Stimulated activated CD8-positive, alpha-beta memory T cell treated with anti-CD3 and anti-CD28 coated beads, Interleukin-15, amount 100 ng/mL, for 48 hours (primary cell): ENCODE measurements around the gene HEG1.
A peak's percentile ranks its signal among the peaks of the same experiment; 100 is the strongest.

Experiments
- DNase-seq, 2 donors: peaks; one replicate each; pipeline ENCODE4 v3.0.0-alpha.2; 2020; ENCODE audit warnings: low read depth in 2 of 2

Gene HEG1

DNA sequence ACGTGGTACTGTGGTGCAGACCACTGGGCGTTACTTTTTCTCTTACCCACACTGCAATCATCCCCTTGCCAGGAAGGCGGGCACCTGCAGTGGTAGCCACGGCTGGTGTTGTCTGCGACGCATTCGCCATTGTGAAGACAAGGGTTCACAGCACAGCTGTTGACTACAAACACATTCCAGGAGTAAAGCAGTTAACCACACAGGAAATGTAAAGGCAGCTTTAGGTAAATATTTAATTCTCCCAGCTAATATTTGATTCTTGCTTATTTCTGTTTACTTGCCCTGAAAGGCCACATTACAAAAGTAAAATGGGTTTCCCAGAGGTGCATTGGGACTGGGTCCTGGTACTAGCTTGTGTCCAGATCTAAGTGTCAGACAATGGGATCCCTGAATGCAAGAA is 45.4 kb downstream of the HEG1 start:
- DNase-seq: no peak

DNA sequence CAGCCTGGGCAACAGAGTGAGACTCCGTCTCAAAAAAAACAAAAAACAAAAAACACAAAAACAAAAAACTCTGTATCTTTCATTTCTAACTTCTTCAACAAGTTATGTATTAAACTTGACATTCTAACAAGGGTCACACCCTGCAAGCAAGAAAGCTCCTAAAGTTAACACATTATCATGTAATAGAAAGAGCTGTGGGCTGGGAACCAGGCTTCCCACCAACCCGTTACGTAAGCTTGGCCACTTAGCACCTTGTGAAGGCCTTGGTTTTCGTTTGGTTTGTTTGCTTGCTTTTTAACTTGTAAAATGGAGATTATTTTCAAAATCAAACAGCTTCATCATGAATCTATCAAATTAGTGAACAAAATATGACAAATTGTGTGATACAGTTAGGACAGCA is 47.0 kb downstream of the HEG1 start:
- DNase-seq: no peak

- no peak for DNase-seq
Observed at GRCh38 chr3:125006291-125006731, 49.5 kb downstream of the HEG1 start.

- DNase-seq: no peak
Observed at GRCh38 chr3:125005676-125006075, 50.1 kb downstream of the HEG1 start.

GRCh38 chr3:125005222-125005621 is 50.6 kb downstream of the HEG1 start:
- no peak for DNase-seq

DNA sequence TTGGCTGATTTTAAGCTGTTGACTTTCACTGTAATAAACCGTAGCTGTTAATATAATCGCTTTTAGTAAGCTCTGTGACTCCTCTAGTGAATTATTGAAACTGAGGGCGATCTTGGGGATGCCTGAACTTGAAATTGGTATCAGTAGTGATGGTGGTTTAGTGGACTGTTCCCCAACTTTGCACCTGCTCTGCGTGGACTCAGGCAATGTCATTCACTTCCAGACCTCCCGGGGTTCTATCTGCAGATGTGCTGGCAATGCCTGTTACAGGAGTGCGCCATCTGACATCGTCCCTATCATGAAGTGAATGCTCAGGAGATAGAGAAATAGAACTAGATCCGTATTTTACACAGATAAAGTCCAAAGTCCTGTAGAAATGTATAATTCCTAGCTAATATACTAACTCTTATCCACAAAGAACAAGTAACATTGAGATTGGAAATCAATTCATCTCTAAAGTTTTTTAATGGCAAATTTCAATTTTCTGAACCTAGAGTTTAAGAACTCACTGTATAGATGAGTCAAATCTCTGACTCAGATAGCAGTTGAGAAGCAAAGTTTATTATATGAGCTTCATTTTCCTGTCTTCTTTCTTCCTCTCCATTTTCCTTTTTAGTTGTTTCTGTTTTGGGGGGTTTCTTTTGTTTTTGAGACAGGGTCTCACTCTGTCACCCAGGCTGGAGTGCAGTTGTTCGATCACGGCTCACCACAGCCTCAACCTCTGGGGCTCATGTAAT is 51.8 kb downstream of the HEG1 start:
- no peak for DNase-seq

DNA sequence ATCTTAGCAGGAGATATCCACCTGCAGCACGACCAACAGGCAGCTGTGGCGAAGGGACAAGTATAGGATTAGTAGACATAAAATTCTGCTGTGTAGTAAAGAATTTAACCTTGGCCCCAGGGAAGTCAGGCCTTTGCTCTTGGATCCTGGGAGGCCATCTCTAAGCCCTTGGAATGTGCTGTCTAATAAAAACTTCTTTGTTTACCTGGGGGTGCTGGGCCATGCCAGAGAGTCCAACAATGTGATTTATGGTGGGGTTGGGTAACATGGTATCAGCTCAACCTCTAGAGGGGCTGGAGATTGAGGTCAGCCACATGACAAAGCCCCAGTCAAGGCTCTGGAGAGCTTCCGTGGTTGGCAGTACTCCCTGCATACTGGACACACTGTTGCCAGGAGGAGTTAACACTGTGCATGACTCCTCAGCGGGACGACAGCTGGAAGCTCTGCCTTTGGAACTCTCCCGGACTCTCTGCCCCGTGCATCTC is 52.4 kb downstream of the HEG1 start:
- no peak for DNase-seq

- no peak for DNase-seq
Observed at GRCh38 chr3:125002414-125003368, 53.1 kb downstream of the HEG1 start.

DNA sequence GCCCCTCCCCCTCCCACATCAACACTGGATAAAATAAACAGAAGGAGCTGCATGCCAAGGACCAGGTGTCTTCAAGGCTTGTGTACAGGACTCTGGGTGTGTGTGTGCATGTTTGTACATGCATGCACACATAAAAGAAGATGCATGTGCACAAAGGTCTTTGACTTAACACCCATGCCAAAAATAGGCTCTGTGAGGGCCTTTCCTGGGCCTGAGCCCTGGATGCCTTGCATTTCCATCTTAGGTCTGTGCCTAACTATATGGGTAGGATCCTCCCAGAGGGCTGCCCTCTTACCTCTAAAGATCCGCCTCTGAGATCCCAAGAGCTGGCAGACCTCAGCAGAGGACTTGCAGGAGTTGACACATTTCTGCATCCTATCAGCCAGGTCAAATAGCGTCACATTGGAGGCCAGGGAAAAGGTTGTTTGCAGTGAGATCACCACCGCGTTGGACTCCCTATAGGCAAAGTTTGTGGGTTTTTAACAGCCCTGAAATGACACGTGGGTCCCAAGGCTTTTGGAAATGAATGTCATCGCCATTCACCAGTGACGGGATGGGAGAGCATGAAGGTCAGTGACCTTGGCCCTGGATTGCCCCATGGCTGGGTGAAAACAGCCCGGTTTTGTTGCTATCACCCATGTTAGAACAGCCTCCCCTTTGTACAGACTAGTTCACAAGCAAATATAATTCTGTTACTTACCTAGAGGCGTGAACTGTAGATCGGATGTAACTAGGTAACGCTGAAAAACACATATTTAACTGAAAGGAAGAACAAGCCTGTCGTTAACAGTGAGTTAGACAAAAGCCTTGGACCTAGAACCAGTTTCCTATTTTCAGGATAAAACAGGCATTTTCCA is 54.0 kb downstream of the HEG1 start:
- no peak for DNase-seq

DNA sequence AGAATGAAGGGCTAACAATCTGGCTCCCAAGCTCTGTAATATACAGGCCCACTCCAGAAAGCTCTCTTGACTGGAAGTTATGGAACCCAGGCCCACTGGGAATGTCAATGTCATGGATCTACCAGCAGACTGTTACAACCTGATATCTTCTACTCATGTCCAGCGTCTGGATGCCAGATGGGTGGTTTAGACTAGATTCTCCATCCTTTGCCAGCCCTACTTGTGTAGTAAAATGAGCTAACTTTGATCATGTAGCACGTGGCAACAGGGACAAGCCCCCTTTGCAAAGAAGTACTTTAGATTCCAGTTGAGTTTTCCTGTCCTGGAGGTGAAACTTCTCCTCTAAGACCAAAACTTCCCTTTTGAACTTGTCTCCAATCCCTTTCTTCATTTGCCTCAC is 55.1 kb downstream of the HEG1 start:
- no peak for DNase-seq

DNA sequence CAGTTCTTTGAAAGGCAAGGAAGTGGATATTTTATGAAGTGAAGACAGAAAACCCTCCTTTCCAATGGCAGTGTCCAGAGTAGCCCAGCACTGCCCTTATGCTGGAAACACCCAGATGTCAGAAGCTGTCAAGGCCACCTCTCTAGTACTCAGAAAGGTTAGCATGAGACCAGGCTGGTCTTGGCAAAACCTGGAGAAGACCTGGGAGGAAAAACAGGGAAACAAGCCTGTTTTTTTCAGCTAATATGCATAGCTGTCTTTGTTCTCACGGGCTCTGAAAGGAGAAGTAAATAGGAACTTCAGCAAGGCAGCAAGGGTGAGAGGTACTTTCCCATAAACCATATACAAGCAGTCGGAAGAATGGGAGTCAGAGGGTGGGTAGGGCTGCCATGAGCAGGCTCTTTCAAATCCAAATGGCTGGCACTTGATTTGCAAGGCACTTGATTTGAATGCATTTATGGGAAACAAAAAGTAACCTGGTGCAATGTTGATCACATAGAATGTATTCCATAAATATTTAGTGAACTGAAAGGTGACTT is 55.8 kb downstream of the HEG1 start:
- no peak for DNase-seq

DNA sequence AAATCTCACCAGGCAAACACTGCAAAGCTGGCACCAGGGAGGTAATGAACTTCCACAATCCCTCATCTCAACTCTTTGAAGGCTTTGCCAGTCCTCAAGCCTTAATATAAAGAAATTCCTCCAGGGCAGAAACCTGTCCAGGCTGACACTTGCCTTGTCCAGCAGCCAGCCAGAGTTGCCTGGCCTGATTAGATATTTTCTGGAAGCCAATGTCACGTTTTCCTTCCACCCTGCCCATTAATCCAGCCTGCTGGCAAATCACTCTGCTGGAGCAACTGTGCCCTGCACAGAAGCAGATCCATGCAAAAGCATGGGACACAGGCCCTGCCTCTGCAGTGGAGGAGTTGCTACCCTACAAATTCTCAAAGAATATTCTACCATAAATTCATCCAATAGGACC is 56.5 kb downstream of the HEG1 start:
- DNase-seq: no peak

GRCh38 chr3:124998247-124998630 is 57.6 kb downstream of the HEG1 start:
- DNase-seq: no peak

GRCh38 chr3:124997303-124998246 is 58.2 kb downstream of the HEG1 start:
- DNase-seq: no peak

GRCh38 chr3:124995460-124995994 is 60.3 kb downstream of the HEG1 start:
- peak; percentile 6 to 10 for DNase-seq

DNA sequence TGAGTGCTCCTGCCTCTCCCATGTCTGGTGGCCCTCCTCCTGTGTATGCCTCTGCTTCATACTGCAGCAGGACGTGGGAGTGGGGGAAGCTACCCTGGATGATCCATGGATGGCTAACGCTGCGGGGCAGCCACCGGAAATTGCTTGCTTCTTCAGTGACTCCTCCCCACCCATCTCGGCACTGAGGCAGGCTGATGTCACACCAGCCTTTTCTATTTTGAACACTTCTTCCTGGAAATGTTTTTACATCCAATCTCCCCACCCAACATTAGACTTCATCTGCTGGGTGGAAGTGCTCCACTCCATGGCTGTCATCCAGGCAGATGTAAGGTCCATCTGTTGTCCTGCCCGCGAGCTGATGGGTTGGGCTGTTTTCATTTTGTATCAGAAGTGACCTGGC is 62.3 kb downstream of the HEG1 start:
- DNase-seq: no peak

- DNase-seq: no peak
Observed at GRCh38 chr3:124992041-124992440, 63.8 kb downstream of the HEG1 start.

GRCh38 chr3:124986192-124987143 is 69.3 kb downstream of the HEG1 start:
- DNase-seq: no peak

GRCh38 chr3:124985349-124985748 is 70.4 kb downstream of the HEG1 start:
- no peak for DNase-seq
